Epithelial cell of proximal tubule (primary cell): Measurements from ENCODE around the gene BMPR1B. TPM values are rescaled to one million over a fixed set of nuclear protein-coding genes. Genes with fewer than 3 reads are reported as not detected.

Experiments used
- DNase-seq: peaks from one replicate; pipeline ENCODE4 v3.0.0-alpha.2; 2011; ENCODE audit warnings: low read depth
- H3K4me3 ChIP-seq: 2 replicates; pipeline ENCODE4 v1.5.1; 2011; ENCODE audit warnings: low read depth, mild to moderate bottlenecking, low read length
- CTCF ChIP-seq: conservative IDR thresholded peaks from 2 replicates; pipeline ENCODE4 v1.5.1; 2012; ENCODE audit warnings: low read depth, mild to moderate bottlenecking, low read length
- total RNA-seq: library from RNA; depleted of rRNA; stranded (reverse); fragments of >200 nt; gene quantifications from 2 replicates; pipeline ENCODE4 v1.2.3, GENCODE V29; 2015

Gene BMPR1B
- 2.0 TPM in 2 replicates for total RNA-seq

GRCh38 chr4:94757192-94758140, at the start of gene BMPR1B:
Gene BMPR1B, plus strand, starts transcription at chr4:94757955. Its CDS starts 346,470 bp downstream, at chr4:95104425.
- peak within 1 kb of the TSS; percentile 63 for H3K4me3 ChIP-seq
- TF ChIP-seq CTCF: peak; percentile 40
- no peak for DNase-seq

DNA sequence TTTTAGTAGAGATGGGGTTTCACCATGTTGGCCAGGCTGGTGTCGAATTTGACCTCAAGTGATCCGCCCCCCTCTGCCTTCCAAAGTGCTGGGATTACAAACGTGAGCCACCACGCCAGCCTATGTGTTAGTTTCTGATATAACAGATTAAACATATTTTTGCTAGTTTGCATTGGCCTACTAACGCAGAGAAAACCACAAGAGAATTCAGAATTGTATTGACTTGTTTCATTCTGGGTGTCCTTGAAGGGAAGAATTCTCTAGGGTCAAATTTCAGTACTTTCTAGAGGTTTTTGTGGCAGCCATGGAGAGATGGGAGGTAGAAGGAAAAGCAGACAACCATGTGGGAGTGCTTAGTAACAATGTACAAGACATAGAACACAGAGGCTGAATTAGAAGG, 46.1 kb upstream of the BMPR1B start:
- no peak for DNase-seq
- H3K4me3 ChIP-seq: no peak overlapping the region
- TF ChIP-seq CTCF: no peak

DNA sequence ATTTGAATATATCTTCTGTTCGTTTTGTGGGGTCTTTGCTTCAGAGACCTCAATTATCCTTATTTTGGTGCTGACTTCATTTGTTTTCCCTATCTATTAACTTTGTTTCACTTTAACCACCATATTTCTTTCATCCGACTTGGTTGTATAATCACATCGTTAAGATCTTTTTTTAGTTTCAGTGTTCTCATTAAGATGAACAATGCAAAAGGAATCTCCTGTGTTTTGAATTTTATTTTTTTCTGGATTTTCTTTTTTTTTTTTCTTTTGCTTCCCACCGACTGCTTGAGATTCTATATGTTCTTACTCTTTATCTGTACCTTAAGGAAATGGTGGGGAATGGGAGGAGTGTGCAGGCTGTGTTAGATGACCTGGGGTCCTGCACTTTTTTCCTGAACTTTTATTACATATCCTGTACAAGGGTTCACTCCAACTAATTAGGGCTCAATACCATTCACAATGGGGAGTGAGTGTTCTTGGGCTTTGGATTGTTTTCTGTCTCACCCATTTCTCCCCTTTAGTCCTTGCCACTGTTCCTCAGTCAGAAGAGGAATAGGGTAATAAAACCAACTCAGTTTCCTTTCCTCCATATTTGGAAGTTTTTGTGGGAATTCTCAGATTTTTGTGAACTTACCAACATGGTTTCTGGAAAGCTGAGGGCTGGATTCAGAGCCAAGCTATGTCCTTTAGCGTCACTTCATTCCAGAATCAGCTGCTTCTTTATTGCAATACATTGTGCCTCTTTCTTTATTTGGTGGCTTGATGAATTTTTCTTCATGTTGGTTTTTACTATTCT, 43.2 kb upstream of the BMPR1B start:
- H3K4me3 ChIP-seq: no peak overlapping the region
- no peak for DNase-seq
- TF ChIP-seq CTCF: no peak

DNA sequence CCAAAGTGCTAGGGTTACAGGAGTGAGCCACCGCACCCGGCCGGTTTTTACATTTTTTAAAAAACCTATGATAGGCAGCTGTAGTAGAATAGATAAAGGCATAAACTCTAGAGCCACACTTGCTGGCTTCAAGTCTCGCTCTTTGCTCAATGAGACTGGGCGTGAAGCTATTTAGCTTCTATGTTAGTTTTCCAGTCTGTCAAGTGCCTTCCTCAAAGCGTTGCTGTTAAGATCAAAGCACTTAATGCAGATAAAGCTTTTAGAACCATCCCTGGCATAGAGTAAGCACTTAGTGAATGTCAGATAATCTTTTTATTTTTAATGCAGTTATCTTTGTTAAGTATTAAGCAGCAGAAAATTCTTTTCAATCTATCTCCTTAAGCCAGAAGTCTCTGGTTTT, 42.0 kb upstream of the BMPR1B start:
- no peak for TF ChIP-seq CTCF
- H3K4me3 ChIP-seq: no peak overlapping the region
- DNase-seq: no peak

DNA sequence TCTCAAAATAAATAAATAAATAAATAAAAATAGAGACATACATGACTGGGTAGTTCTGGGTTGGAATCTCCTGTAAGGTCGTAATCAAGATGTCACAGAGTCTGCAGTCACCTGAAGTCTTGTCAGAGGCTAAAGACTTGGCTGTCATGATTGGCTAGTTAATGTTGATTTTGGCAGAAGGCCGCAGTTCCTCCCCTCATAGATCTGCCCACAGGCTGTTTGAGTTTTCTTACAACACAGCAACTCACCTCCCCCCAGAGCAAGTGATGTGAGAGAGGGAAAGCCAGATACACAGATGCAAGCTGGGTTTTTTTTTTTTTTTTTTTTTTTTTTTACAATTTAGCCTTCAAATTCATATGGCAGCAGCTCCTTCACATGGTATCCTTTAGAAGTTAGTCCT, 36.4 kb upstream of the BMPR1B start:
- TF ChIP-seq CTCF: no peak
- no peak overlapping the region for H3K4me3 ChIP-seq
- DNase-seq: no peak

GRCh38 chr4:94722270-94722669, 35.5 kb upstream of the BMPR1B start:
- no peak overlapping the region for H3K4me3 ChIP-seq
- TF ChIP-seq CTCF: no peak

More at GRCh38 chr4:94722270-94722669, 35.5 kb upstream of the BMPR1B start:
- DNase-seq: no peak
